NCI-H1436 (cell line): ENCODE measurements around the gene DDI2.
"Not testable (repeated sequence)": the region's sequence is repeated elsewhere in the genome, so short reads cannot be mapped to it uniquely, and the experiment has no call there.

Experiments used
- DNase-seq: peaks from one replicate; lab custom pipeline; 2025; lab: John Stamatoyannopoulos, UW

The DDI2 gene

DNA sequence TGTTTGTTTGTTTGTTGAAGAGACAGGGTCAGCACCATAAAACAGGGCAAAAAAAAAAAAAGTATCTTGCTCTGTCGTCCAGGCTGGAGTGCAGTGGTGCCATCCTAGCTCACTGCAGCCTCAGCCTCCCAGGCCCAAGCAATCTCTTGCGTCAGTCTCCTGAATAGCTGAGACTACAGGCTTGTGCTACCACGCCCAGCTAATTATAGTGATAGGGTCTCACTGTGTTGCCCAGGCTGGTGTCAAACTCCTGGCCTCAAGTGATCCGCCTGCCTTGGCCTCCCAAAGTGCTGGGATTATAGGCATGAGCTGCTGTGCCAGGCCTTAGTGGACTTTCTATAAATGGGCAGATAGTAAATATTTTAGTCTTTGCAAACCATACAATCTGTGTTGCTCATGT is 19.2 kb downstream of the DDI2 start:
- no peak for DNase-seq

DNA sequence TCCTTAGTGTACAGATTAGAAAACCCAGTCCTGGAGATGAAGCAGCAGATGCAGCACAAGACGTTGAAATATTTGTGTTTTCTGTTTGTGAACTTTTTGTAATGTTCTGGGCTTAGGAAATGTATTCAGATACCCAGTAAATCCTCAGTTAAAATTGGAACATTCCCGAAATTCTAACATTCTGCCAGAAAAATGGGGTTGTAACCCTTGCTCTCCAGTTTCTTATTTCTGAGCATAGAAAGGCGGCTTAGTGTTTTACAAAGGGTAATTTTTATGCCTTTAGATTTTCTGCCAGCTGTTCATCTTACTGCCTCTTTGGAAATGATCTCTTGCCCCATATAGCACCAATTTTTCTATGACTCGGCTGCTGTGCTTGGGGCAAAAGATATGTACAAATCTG is 20.6 kb downstream of the DDI2 start:
- DNase-seq, result no peak

- DNase-seq, result no peak
Measured at GRCh38 chr1:15639262-15639661, 22.0 kb downstream of the DDI2 start.

DNA sequence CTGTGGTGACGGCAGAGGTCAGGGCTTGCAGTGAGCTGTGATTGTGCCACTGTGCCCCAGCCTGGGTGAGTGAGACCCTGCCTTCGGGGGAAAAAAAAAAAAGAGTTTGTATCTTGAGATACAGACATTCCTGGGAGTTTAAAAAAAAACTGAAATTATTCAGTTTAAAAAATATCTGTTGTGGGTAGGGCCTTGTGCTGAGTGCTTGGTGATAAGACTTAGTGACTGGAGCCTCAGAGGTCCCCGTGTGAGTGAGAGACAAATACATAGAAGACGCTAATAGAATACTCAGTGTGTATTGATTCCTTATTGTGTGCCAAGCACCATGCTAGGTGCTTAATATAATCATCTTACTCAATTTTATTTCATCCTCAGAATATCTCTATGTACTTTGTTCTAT is 22.7 kb downstream of the DDI2 start:
- DNase-seq, result no peak

GRCh38 chr1:15640667-15641066 is 23.4 kb downstream of the DDI2 start:
- DNase-seq, result no peak

DNA sequence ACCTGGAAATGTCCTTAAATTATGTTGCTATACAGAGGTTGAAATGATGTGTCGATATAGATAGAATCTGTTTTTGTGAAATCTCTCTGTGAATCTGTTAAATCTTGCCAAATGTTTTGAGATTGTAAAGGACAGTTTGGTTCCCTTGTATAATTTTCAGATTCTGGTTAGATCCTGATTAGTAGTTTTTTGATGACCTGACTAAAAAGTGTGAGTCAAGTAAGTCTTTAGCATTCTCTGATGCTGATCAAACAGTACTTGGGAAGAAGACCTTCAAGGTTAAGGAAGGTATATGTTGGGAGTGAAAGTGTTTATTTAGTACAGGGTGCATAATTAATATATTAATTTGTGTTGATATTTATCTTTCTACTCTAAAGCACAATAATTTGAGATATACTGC is 32.7 kb downstream of the DDI2 start:
- no peak for DNase-seq

GRCh38 chr1:15650433-15650832 is 33.2 kb downstream of the DDI2 start:
- DNase-seq, result no peak

- DNase-seq, result not testable (repeated sequence)
Measured at GRCh38 chr1:15652130-15652529, 34.9 kb downstream of the DDI2 start.

- no peak for DNase-seq
Measured at GRCh38 chr1:15654091-15654690, 36.9 kb downstream of the DDI2 start.

DNA sequence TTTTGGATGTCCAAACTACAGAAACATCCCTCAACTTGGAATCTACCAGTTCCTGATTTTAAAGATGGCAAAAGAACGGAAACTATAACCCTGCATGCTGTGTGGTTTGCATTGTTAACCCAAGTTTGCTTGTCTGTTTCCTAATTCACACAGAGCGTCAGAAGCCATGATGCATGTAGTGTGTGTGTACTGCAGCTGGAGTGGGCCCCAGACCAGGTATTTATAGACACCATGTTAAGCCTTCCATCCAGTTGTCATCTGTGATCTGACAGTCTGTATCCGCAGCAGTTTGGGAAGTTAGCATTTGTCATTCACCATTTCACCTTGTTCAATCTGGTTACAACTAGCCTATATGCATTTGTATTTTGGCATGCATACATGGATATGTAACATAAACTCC is 39.2 kb downstream of the DDI2 start:
- no peak for DNase-seq

- no peak for DNase-seq
Measured at GRCh38 chr1:15657021-15657420, 39.8 kb downstream of the DDI2 start.

DNA sequence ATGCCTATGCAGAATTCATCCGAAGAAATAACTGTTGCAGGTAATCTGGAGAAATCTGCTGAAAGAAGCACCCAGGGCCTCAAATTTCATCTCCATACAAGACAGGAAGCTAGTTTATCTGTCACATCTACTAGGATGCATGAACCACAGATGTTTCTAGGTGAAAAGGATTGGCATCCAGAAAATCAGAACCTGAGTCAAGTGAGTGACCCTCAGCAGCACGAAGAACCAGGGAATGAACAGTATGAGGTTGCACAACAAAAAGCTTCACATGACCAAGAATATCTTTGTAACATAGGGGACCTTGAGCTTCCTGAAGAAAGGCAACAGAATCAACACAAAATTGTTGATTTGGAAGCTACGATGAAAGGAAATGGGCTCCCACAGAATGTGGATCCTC is 42.9 kb downstream of the DDI2 start:
- DNase-seq, result no peak

- no peak for DNase-seq
Measured at GRCh38 chr1:15662477-15662876, 45.2 kb downstream of the DDI2 start.

- DNase-seq, result no peak
Measured at GRCh38 chr1:15663925-15664324, 46.7 kb downstream of the DDI2 start.

GRCh38 chr1:15667362-15667761 is 50.1 kb downstream of the DDI2 start:
- DNase-seq, result no peak

DNA sequence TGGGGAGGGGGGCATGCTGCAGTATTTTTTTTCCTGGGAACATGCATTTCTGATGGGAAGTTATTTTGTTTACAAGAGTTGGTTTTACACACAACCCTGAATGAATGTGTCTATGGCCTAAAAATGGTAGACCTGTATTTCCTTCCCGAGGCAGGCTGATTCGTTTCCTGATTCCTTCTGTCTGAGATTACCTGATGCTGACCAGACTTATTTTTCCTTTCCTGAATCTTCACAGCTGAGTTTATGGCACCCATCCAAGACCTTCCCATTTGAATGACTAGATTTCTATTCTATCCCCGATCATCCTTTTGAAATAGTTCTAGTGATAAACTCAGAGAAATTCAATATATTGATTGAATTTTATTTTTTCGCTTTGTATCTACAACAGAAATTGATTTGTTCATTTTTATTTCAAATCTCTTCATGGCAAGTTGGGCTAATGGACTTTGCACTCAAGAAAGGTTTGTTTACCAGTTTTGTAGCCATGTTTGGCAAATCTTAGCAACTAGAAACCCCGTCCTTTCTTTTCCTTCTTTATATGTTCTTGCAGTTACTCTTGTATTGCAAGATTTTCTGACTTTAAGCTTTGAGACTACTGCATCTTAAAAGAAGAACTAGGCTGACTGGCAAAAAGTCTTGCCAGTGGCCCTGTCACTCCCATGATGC is 51.0 kb downstream of the DDI2 start:
- no peak for DNase-seq

DNA sequence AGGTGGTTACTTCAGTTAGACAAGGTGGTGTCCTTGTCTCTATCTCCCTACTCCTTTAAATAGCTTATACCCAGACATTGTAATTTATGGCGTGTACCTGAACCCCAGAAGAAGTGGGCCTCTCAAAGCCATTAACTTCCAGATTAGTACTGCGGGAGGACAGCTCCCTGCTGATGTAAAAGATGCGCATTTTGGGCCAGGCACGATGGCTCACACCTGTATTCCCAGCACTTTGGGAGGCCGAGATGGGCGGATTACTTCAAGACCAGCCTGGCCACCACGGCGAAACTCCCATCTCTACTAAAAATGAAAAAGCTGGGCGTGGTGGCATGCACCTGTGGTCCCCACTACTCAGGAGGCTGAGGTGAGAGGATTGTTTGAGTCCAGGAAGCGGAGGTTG is 51.8 kb downstream of the DDI2 start:
- DNase-seq, result no peak

GRCh38 chr1:15669864-15670263 is 52.6 kb downstream of the DDI2 start:
- DNase-seq, result no peak

DNA sequence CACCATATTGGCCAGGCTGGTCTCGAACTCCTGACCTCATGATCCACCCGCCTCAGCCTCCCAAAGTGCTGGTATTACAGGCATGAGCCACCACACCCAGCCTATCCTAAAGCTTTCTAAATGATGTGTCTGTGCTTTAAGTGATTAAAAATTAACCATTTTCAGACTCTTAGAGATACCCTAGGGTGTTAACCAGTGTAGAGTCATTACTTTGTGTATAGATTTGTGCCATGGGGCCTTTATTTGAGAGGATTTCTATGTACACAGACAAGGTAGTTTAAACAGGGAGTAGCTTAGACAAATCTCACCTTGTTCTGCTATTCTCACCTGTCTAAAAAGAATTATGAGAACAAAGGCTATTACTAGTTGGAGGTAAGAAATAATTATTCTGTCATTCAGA is 54.2 kb downstream of the DDI2 start:
- DNase-seq, result no peak

GRCh38 chr1:15674386-15675159 is 57.3 kb downstream of the DDI2 start:
- no peak for DNase-seq

GRCh38 chr1:15676010-15676409 is 58.8 kb downstream of the DDI2 start:
- no peak for DNase-seq

DNA sequence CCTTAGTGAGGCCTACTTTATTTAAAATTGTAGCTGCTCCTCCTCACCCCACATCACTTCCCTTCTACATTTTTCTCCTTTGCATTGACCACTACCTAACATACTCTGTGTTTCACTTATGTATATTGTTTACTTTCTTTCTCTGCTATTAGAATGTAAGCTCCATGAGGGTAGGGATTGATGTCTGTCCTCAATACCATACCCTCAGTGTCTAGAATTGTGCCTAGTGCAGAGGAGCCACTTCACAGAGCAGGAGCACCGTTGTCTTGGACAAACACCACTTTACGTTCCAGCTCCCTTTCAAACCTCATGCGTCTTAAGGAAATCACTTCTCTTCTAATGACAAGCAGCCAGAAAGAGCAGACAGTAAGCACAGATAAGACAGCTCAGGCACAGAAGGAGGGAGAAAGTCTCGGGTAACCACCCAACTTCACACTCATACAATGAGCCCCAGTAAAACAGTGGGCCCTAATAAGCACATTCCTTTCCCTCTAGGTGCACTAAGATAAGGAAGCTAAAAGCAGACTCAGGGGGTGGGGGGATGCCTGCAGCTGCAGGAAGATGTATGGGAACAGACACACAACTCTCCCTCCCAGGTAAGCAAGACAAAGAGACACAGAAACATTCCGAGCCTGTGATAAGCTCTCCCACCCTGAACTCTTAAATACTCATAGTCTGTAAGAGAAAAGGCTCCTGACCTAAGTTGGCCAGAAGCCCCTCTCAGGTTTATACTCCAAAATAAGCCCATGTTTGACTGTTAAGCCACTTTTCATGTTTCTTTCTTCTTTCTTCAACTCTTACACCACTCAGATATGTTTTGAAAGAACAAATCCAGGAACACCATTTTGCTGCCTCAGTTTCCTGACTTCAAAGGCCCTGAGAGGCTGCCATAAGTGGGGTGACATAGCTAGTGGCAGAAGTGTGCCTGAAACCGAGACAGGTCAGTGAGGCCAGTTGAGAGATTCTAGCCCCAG is 59.7 kb downstream of the DDI2 start:
- no peak for DNase-seq
